Breast epithelium (tissue), 4 donors: ENCODE data around the gene LCP1. TPM values are rescaled to one million over a fixed set of nuclear protein-coding genes. Genes with fewer than 3 reads are reported as not detected.

Source experiments
- DNase-seq, 2 donors: peaks; one replicate each; pipeline ENCODE4 v3.0.0-alpha.2; 2019; ENCODE audit warnings: low spot score in 2 of 2
- H3K27ac ChIP-seq, 2 donors: fragments of 200-600 bp; sonication (generic) in 1 of 2; one replicate each; pipeline ENCODE4 v1.5.1; 2016 to 2019; ENCODE audit warnings: mild to moderate bottlenecking in 1 of 2
- H3K27me3 ChIP-seq, 2 donors: fragments of 200-600 bp; sonication (generic) in 1 of 2; one replicate each; pipeline versions ENCODE4 v1.5.1 to v1.6.0; 2017 to 2019; ENCODE audit warnings: control low read depth in 1 of 2, mild to moderate bottlenecking in 1 of 2
- H3K36me3 ChIP-seq: fragments of 200-600 bp; one replicate; pipeline ENCODE4 v1.5.1; 2019
- H3K4me1 ChIP-seq, 2 donors: fragments of 200-600 bp; sonication (generic); one replicate each; pipeline ENCODE4 v1.5.1; 2016 to 2019; ENCODE audit warnings: control low read depth in 1 of 2
- H3K4me3 ChIP-seq, 3 donors: fragments of 200-600 bp; sonication (generic); 1 replicate in 2 of 3; 2 replicates in 1 of 3; pipeline ENCODE4 v1.5.1; 2016 to 2019; ENCODE audit warnings: mild to moderate bottlenecking in 3 of 3, moderate library complexity in 2 of 3
- H3K9me3 ChIP-seq, 2 donors: fragments of 200-600 bp; sonication (generic) in 1 of 2; one replicate each; pipeline ENCODE4 v1.5.1; 2016 to 2019; ENCODE audit warnings: control low read depth in 1 of 2
- POLR2A ChIP-seq: fragments of 450-650 bp; IDR thresholded peaks from one replicate; pipeline ENCODE4 v1.6.1; 2016; ENCODE audit warnings: antibody characterized with exemption, mild to moderate bottlenecking, moderate library complexity
- POLR2AphosphoS5 ChIP-seq, 3 donors: sonication (generic); formaldehyde crosslinking; IDR thresholded peaks; one replicate each; pipeline ENCODE4 v1.6.1; 2017; ENCODE audit warnings: antibody characterized with exemption in 3 of 3
- intact Hi-C: fragments of 100-400 bp; cut with DNase I; formaldehyde crosslinking; loops from one replicate; pipeline ENCODE4 v1.15.1; 2023; ENCODE audit warnings: low total_unique reads
- total RNA-seq, 3 donors: library from RNA; depleted of rRNA; stranded (reverse); fragments of >200 nt; gene quantifications; one replicate each; pipeline ENCODE4 v1.1.0, GENCODE V29; 2016
- TF ChIP-seq, protein P1 (sequence below), 3 donors: fragments of 450-650 bp; IDR thresholded peaks; one replicate each; pipeline ENCODE4 v1.5.1; 2016 to 2017; ENCODE audit warnings: antibody characterized with exemption in 3 of 3, mild to moderate bottlenecking in 3 of 3, moderate library complexity in 3 of 3

The LCP1 gene
- total RNA-seq, 3 donors from 2014 or later: 28.2 to 94.9 (median 61.3) TPM

- Histone ChIP-seq H3K27me3 (no peaks in the 10 kb centered on the region), H3K36me3 (no peaks in the 10 kb centered on the region), H3K9me3 (no peaks in the 10 kb centered on the region), H3K27ac (no peak overlapping the region), H3K4me3 (no peak overlapping the region), H3K4me1 (no peaks in the 10 kb centered on the region)
- no peak for TF ChIP-seq POLR2AphosphoS5 (IDR thresholded peaks at IDR 0.05)
- TF ChIP-seq, protein P1, sequence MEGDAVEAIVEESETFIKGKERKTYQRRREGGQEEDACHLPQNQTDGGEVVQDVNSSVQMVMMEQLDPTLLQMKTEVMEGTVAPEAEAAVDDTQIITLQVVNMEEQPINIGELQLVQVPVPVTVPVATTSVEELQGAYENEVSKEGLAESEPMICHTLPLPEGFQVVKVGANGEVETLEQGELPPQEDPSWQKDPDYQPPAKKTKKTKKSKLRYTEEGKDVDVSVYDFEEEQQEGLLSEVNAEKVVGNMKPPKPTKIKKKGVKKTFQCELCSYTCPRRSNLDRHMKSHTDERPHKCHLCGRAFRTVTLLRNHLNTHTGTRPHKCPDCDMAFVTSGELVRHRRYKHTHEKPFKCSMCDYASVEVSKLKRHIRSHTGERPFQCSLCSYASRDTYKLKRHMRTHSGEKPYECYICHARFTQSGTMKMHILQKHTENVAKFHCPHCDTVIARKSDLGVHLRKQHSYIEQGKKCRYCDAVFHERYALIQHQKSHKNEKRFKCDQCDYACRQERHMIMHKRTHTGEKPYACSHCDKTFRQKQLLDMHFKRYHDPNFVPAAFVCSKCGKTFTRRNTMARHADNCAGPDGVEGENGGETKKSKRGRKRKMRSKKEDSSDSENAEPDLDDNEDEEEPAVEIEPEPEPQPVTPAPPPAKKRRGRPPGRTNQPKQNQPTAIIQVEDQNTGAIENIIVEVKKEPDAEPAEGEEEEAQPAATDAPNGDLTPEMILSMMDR (IDR thresholded peaks at IDR 0.05): no peak
- no peak for TF ChIP-seq POLR2A
- DNase-seq: no peak
- intact Hi-C loops: no loop called here
Observed at GRCh38 chr13:46102255-46102605, 79.7 kb downstream of the LCP1 start.

DNA sequence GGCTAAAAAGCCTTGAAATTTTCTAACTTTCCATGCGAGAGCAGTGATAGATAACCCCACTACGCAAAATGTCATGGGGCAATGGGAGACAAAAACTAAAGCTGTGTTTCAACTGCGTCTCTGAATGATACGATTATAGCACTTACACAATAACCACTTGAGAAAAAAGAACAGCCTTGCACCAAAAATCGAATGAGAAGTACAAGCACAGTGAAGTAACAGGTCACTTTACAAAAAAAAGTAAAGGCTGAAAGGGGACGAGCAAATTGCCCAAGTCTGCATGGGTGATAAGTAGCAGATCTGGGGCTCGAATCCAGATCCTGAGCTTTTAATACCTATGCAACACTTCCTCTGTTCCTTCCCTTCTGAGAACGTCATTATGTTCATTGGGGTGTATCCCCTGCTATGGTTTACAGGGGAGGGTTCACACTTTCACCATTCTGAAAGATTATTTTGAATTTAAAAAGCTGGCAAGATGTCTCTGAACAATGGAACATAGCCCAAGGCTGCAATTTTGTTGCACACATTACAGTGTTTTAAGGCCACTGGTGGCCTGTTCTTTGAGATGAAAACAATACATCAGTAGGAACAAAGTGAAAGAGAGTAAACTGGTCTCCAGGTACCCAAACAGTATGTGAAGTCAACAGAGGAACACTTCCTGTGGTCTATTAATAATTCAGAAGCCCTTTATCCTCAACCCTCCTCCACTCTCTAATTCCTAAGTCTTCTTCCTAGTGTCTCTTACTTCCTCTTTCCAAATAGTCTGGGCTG lies 80.3 kb downstream of the LCP1 start:
- H3K27ac ChIP-seq: no peak overlapping the region
- no peaks in the 10 kb centered on the region for H3K4me1 ChIP-seq
- intact Hi-C loops: no loop called here
- no peak overlapping the region for H3K4me3 ChIP-seq
- H3K36me3 ChIP-seq: no peaks in the 10 kb centered on the region
- no peaks in the 10 kb centered on the region for H3K9me3 ChIP-seq
- H3K27me3 ChIP-seq: no peaks in the 10 kb centered on the region
- TF ChIP-seq, protein P1 (IDR thresholded peaks at IDR 0.05): no peak
- TF ChIP-seq POLR2A (no peak), POLR2AphosphoS5 (IDR thresholded peaks at IDR 0.05) (no peak)
- no peak for DNase-seq

DNA sequence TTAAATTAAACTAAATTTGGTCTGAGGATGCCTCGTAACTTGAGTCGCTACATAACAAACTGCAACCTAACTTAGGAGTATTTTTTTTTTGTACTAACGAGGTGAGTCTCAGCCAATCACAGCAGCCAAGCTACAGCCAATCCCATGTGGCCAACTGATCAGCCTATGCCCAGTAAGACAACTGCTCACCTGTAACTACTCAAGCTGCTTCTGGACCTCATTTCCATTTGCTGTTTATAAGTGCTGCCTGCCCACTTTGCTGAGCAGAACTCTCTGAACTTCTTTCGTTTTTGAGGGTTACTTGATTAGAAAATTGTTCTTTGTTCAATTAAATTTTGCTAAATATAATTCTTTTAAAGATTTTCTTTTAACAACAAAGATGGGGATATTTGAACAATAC lies 81.0 kb downstream of the LCP1 start:
- Histone ChIP-seq H3K36me3 (no peaks in the 10 kb centered on the region), H3K4me3 (no peak overlapping the region), H3K9me3 (no peaks in the 10 kb centered on the region), H3K4me1 (no peaks in the 10 kb centered on the region), H3K27ac (no peak overlapping the region), H3K27me3 (no peaks in the 10 kb centered on the region)
- TF ChIP-seq, protein P1 (IDR thresholded peaks at IDR 0.05): no peak
- no peak for TF ChIP-seq POLR2AphosphoS5 (IDR thresholded peaks at IDR 0.05)
- TF ChIP-seq POLR2A: no peak
- DNase-seq: no peak
- intact Hi-C loops: no loop called here

DNA sequence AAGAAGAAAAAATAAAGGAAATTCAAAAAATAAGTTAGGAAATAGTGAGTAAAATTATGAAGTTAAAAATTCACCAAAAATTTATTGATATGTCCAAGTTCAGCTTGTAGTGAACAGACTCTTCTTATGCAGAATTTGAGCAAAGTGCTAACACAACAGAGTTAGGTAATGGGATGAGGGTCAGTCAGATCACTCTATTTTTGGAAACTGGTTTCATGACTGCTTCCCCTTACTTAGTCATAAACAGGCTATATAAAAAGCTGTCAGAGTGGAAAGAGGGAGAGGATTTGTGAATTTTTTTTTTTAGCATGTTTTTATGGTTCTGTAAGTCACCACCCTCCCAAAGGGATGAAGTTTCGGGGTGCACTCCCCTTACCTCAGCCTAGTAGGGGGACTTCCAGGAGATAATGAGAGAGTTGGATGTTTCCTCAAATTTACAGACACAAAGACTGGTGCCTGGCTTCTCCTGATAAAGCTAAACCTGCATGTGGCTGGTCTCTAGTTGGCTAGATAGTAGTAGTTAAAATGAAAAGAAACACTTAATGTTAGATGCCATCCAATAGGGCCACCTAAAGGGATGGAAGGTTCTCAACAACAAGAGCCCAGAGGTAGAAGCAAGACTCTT lies 81.7 kb downstream of the LCP1 start:
- H3K36me3 ChIP-seq: no peaks in the 10 kb centered on the region
- no peaks in the 10 kb centered on the region for H3K9me3 ChIP-seq
- intact Hi-C loops: no loop called here
- H3K27me3 ChIP-seq: no peaks in the 10 kb centered on the region
- no peak overlapping the region for H3K27ac ChIP-seq
- H3K4me1 ChIP-seq: no peaks in the 10 kb centered on the region
- no peak for TF ChIP-seq POLR2A
- TF ChIP-seq POLR2AphosphoS5 (IDR thresholded peaks at IDR 0.05): no peak
- TF ChIP-seq, protein P1 (IDR thresholded peaks at IDR 0.05): no peak
- no peak for DNase-seq
- H3K4me3 ChIP-seq: no peak overlapping the region

- H3K4me3 ChIP-seq: no peak overlapping the region
- DNase-seq: no peak
- H3K27ac ChIP-seq: no peak overlapping the region
- no peaks in the 10 kb centered on the region for H3K27me3 ChIP-seq
- no peaks in the 10 kb centered on the region for H3K4me1 ChIP-seq
- H3K36me3 ChIP-seq: no peaks in the 10 kb centered on the region
- intact Hi-C loops: no loop called here
- TF ChIP-seq POLR2A: no peak
- TF ChIP-seq, protein P1 (IDR thresholded peaks at IDR 0.05): no peak
- TF ChIP-seq POLR2AphosphoS5 (IDR thresholded peaks at IDR 0.05): no peak
- no peaks in the 10 kb centered on the region for H3K9me3 ChIP-seq
Observed at GRCh38 chr13:46097663-46098062, 84.3 kb downstream of the LCP1 start.
